HepG2 (cell line): ENCODE results near the gene ERMAP. TPM values are rescaled to one million over a fixed set of nuclear protein-coding genes. Genes with fewer than 3 reads are reported as not detected.

ENCODE experiments used
- BATF2 ChIP-seq: sonication (generic); formaldehyde crosslinking; IDR thresholded peaks from 2 replicates; pipeline ENCODE4 v1.8.0; 2022; ENCODE audit warnings: mild to moderate bottlenecking, missing genetic modification reagents, moderate library complexity
- ESRRA ChIP-seq: sonication (generic); formaldehyde crosslinking; IDR thresholded peaks from 2 replicates; pipeline ENCODE4 v1.5.1; 2020; ENCODE audit warnings: mild to moderate bottlenecking, low read depth, missing genetic modification reagents
- FLYWCH1 ChIP-seq: sonication (generic); formaldehyde crosslinking; IDR thresholded peaks from 2 replicates; pipeline ENCODE4 v1.8.1; 2023; ENCODE audit warnings: mild to moderate bottlenecking, missing genetic modification reagents
- FOXO4 ChIP-seq: sonication (generic); formaldehyde crosslinking; conservative IDR thresholded peaks from 2 replicates; pipeline ENCODE4 v1.8.1; 2023; ENCODE audit warnings: missing genetic modification reagents
- GRHL1 ChIP-seq: sonication (generic); formaldehyde crosslinking; conservative IDR thresholded peaks from 2 replicates; pipeline ENCODE4 v1.8.0; 2022; ENCODE audit warnings: missing genetic modification reagents
- HNF4G ChIP-seq, 2 experiments: sonication (generic) in 1 of 2; formaldehyde crosslinking in 1 of 2; IDR thresholded peaks; 2 replicates each; pipeline versions ENCODE4 v1.4.0 to v1.6.1; 2011 to 2020; ENCODE audit warnings: borderline replicate concordance in 2 of 2, low read depth in 2 of 2, mild to moderate bottlenecking in 2 of 2, low read length in 1 of 2, missing genetic modification reagents in 1 of 2, moderate library complexity in 1 of 2
- IRF1 ChIP-seq: sonication (generic); formaldehyde crosslinking; IDR thresholded peaks from 2 replicates; pipeline ENCODE4 v1.4.0; 2020; ENCODE audit warnings: low read depth, mild to moderate bottlenecking, missing genetic modification reagents
- JUNB ChIP-seq: sonication (generic); formaldehyde crosslinking; IDR thresholded peaks from 2 replicates; pipeline ENCODE4 v1.8.0; 2022; ENCODE audit warnings: missing genetic modification reagents, mild to moderate bottlenecking, borderline replicate concordance
- MAFK ChIP-seq, 2 experiments: IDR thresholded peaks in 1 of 2; conservative IDR thresholded peaks in 1 of 2; 2 replicates each; pipeline ENCODE4 v1.6.1; 2011; ENCODE audit warnings: improper control_type of control experiment in 2 of 2, low read length in 2 of 2
- PITX1 ChIP-seq: sonication (generic); formaldehyde crosslinking; IDR thresholded peaks from 2 replicates; pipeline ENCODE4 v1.5.1; 2020; ENCODE audit warnings: mild to moderate bottlenecking, missing genetic modification reagents
- SAP130 ChIP-seq: IDR thresholded peaks from 2 replicates; pipeline ENCODE4 v1.6.1; 2016; ENCODE audit warnings: low read depth
- ZNF496 ChIP-seq: sonication (generic); formaldehyde crosslinking; IDR thresholded peaks from 2 replicates; pipeline ENCODE4 v1.8.1; 2023; ENCODE audit warnings: mild to moderate bottlenecking, moderate library complexity, missing genetic modification reagents; ENCODE audit not compliant: insufficient replicate concordance
- ZNF501 ChIP-seq: sonication (generic); formaldehyde crosslinking; IDR thresholded peaks from 2 replicates; pipeline ENCODE4 v1.5.1; 2020; ENCODE audit warnings: mild to moderate bottlenecking, moderate library complexity, missing genetic modification reagents
- ZNF546 ChIP-seq: sonication (generic); formaldehyde crosslinking; conservative IDR thresholded peaks from 2 replicates; pipeline ENCODE4 v1.8.1; 2023; ENCODE audit warnings: mild to moderate bottlenecking, missing genetic modification reagents
- ZNF562 ChIP-seq: sonication (generic); formaldehyde crosslinking; IDR thresholded peaks from 2 replicates; pipeline ENCODE4 v1.8.0; 2022; ENCODE audit warnings: missing genetic modification reagents, borderline replicate concordance
- ZNF615 ChIP-seq: sonication (generic); formaldehyde crosslinking; IDR thresholded peaks from 2 replicates; pipeline ENCODE4 v1.5.0; 2020; ENCODE audit warnings: mild to moderate bottlenecking, missing genetic modification reagents, borderline replicate concordance
- ZNF678 ChIP-seq: sonication (generic); formaldehyde crosslinking; IDR thresholded peaks from 2 replicates; pipeline ENCODE4 v1.4.0; 2020; ENCODE audit warnings: mild to moderate bottlenecking, missing genetic modification reagents
- polyA plus RNA-seq, 8 experiments: library from polyadenylated mRNA; depleted of rRNA in 3 of 8; stranded (reverse) in 7 of 8; unstranded in 1 of 8; fragments of >200 nt; fragmentation: Illumina TruSeq in 4 of 8; extraction: Trizol in 4 of 8; gene quantifications; 2 replicates each; pipeline versions ENCODE4 v1.2.1 to v1.2.3, GENCODE V29; 2011 to 2016; ENCODE audit warnings: low read depth in 4 of 8, missing spikeins in 1 of 8, mixed read lengths in 1 of 8; ENCODE audit not compliant: insufficient read depth in 1 of 8
- total RNA-seq, 5 experiments: library from RNA; depleted of rRNA; stranded (reverse); fragments of >200 nt; fragmentation: Illumina TruSeq; extraction: Trizol; gene quantifications; 2 replicates each; pipeline ENCODE4 v1.2.3, GENCODE V29; 2016; ENCODE audit warnings: low read depth in 1 of 5
- TF ChIP-seq, protein P1 (sequence below): IDR thresholded peaks from 2 replicates; pipeline ENCODE4 v1.6.1; 2016
- TF ChIP-seq, protein P2 (sequence below): sonication (generic); formaldehyde crosslinking; IDR thresholded peaks from 2 replicates; pipeline ENCODE4 v1.4.0; 2020; ENCODE audit warnings: mild to moderate bottlenecking, missing genetic modification reagents

ERMAP gene
- total and polyA plus RNA-seq, 2 of the 13 experiments (the other 11 are each of a cell fraction or from before 2014, with no cell fraction given), result 2.2 to 4.4 TPM

- TF ChIP-seq, protein P1, sequence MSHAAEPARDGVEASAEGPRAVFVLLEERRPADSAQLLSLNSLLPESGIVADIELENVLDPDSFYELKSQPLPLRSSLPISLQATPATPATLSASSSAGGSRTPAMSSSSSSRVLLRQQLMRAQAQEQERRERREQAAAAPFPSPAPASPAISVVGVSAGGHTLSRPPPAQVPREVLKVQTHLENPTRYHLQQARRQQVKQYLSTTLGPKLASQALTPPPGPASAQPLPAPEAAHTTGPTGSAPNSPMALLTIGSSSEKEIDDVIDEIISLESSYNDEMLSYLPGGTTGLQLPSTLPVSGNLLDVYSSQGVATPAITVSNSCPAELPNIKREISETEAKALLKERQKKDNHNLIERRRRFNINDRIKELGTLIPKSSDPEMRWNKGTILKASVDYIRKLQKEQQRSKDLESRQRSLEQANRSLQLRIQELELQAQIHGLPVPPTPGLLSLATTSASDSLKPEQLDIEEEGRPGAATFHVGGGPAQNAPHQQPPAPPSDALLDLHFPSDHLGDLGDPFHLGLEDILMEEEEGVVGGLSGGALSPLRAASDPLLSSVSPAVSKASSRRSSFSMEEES (CRISPR knock-in tag), result no peak
- TF ChIP-seq IRF1 (CRISPR knock-in tag) (no peak), FLYWCH1 (no peak), SAP130 (CRISPR knock-in tag) (peak; percentile 57), FOXO4 (CRISPR knock-in tag) (no peak), JUNB (no peak), ZNF562 (CRISPR knock-in tag) (no peak), ZNF615 (CRISPR knock-in tag) (no peak), ESRRA (no peak), GRHL1 (no peak), ZNF546 (CRISPR knock-in tag) (no peak), ZNF496 (no peak), PITX1 (no peak), HNF4G (IDR thresholded peaks at IDR 0.05; ENCODE audit: borderline replicate concordance, low read depth, low read length) (peak; percentile 2; the same call in 1 of the 2 replicates), HNF4G (CRISPR knock-in tag; IDR thresholded peaks at IDR 0.05; ENCODE audit: borderline replicate concordance, low read depth) (no peak), ZNF501 (CRISPR knock-in tag) (no peak; the same call in 1 of the 2 replicates), ZNF678 (CRISPR knock-in tag) (no peak), BATF2 (no peak), MAFK (conservative IDR thresholded peaks at IDR 0.05 in 1 of 2, IDR thresholded peaks at IDR 0.05 in 1 of 2; ENCODE audit: low read length in 2 of 2) (no peak)
- TF ChIP-seq, protein P2, sequence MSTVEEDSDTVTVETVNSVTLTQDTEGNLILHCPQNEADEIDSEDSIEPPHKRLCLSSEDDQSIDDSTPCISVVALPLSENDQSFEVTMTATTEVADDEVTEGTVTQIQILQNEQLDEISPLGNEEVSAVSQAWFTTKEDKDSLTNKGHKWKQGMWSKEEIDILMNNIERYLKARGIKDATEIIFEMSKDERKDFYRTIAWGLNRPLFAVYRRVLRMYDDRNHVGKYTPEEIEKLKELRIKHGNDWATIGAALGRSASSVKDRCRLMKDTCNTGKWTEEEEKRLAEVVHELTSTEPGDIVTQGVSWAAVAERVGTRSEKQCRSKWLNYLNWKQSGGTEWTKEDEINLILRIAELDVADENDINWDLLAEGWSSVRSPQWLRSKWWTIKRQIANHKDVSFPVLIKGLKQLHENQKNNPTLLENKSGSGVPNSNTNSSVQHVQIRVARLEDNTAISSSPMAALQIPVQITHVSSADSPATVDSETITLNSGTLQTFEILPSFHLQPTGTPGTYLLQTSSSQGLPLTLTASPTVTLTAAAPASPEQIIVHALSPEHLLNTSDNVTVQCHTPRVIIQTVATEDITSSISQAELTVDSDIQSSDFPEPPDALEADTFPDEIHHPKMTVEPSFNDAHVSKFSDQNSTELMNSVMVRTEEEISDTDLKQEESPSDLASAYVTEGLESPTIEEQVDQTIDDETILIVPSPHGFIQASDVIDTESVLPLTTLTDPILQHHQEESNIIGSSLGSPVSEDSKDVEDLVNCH (CRISPR knock-in tag), result no peak
Measured at GRCh38 chr1:42816585-42817439, at the start of gene ERMAP, which contains the start of gene SVBP (continued).
